Measurements from ENCODE around the gene NECAB3. TPM values are rescaled to one million over a fixed set of nuclear protein-coding genes. Genes with fewer than 3 reads are reported as not detected.

Gene NECAB3
- total and polyA plus RNA-seq, 2 donors (not counting 3 experiments of a cell fraction or from before 2014, with no cell fraction given), result 18.1 to 22.4 TPM

DNA sequence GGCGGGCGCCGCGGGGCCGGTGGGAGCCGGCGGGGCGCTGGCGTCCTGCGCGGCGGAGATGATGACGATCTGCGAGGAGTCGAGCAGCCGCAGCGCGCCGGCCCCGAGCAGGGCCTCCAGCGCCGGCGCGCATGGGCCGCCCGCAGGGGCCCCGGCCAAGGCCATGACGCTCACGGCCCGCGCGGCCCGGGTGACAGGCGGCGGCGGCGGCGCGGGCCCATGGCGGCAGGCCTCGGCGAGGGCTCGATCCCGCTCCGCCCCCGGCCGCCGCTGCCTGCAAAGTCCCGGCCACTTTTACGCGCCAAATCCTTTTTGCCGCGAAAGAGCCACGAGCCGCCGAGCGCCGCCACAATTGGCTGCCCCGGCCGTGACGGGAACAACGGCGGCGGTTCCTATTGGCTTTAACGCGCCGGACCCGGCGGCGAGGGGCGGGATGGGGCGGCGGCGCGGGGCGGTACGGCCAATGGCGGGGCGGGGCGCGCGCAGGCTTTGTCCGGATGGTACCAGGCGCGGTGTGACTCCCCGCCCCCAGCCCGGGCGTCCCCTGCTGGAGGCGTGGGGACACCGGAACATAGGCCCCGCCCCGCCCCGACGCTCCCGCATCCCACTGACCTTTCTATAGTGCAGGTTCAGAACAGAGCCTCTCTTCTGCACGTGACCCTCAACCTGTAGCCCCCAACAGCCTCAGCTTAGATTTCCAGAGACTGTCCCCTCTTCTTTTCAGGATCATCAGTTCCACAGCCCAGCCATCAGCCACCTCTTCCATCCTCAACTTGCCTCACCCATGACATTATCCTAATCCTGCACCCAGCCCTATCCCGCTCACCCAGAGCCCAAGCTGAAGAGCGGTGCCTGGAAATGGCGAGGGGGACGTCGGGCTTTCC lies 12.1 kb upstream of the NECAB3 start, which contains the start of gene E2F1:
Gene E2F1, minus strand, starts transcription at position 286 of the 884 bp plus-strand sequence. Its CDS starts 121 bp downstream, at position 165.
- H3K9ac ChIP-seq (replicated peaks; ENCODE audit: extremely low read depth, insufficient read depth, low read length), result peak within 1 kb of the TSS; percentile 68
- no TSS peak for BruUV-seq (replicated peaks)
- peaks cover 26% of the 10 kb centered on the region for H3K79me2 ChIP-seq (ENCODE audit: control insufficient read depth, insufficient read depth, low read length)
- intact Hi-C loops (cut with micrococcal nuclease) (loop anchor here (1.0 to 5.0 kb wide), 4 partner anchors 20 to 125 kb away; partner anchors contain the start of genes ACTL10, CHMP4B and ZNF341), dilution Hi-C loops (cut with MboI; ENCODE audit: extremely low pct_ligation_motif_present, low sequenced_read_pairs) (no loop called here)
- H3K9me1 ChIP-seq (replicated peaks; ENCODE audit: control insufficient read depth, extremely low read depth, insufficient read depth, low read length), result no peaks in the 10 kb centered on the region
- H3K9me3 ChIP-seq (replicated peaks; ENCODE audit: control insufficient read depth, insufficient read depth, low read length), result no peaks in the 10 kb centered on the region
- H3K27me3 ChIP-seq (ENCODE audit: control insufficient read depth in 2 of 2, insufficient read depth in 2 of 2, low read length in 2 of 2), result no peaks in the 10 kb centered on the region
- ChIA-PET POLR2A (no interaction called here), CTCF (interaction anchor here (1.0 to 1.5 kb wide), 3 partner anchors 18 to 101 kb away, joined by 3 to 7 read pairs (median 4); no protein-coding TSS in a partner anchor)
- H2AFZ ChIP-seq (ENCODE audit: low read depth, low read length), result peak within 1 kb of the TSS; percentile 89
- H3K36me3 ChIP-seq (ENCODE audit: control insufficient read depth in 2 of 2, extremely low read depth in 1 of 2, insufficient read depth in 2 of 2, low read length in 2 of 2), result no peaks in the 10 kb centered on the region
- peak within 1 kb of the TSS; percentile 70 for H3K4me2 ChIP-seq (ENCODE audit: insufficient read depth, low read length)
- TF ChIP-seq POLR2AphosphoS5 (IDR thresholded peaks at IDR 0.05; ENCODE audit: insufficient read depth, low read depth, low read length) (peak; percentile 31), MYC (IDR thresholded peaks at IDR 0.05; ENCODE audit: low read depth, low read length) (no peak), POLR2A (IDR thresholded peaks at IDR 0.05; ENCODE audit: low read depth, low read length) (no peak), GATA2 (IDR thresholded peaks at IDR 0.05; ENCODE audit: insufficient read depth, insufficient read length, low read depth, low read length) (no peak)
- TF ChIP-seq, protein P1, sequence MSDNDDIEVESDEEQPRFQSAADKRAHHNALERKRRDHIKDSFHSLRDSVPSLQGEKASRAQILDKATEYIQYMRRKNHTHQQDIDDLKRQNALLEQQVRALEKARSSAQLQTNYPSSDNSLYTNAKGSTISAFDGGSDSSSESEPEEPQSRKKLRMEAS (IDR thresholded peaks at IDR 0.05; ENCODE audit: insufficient read depth, insufficient read length), result no peak
- TF ChIP-seq, protein P2, sequence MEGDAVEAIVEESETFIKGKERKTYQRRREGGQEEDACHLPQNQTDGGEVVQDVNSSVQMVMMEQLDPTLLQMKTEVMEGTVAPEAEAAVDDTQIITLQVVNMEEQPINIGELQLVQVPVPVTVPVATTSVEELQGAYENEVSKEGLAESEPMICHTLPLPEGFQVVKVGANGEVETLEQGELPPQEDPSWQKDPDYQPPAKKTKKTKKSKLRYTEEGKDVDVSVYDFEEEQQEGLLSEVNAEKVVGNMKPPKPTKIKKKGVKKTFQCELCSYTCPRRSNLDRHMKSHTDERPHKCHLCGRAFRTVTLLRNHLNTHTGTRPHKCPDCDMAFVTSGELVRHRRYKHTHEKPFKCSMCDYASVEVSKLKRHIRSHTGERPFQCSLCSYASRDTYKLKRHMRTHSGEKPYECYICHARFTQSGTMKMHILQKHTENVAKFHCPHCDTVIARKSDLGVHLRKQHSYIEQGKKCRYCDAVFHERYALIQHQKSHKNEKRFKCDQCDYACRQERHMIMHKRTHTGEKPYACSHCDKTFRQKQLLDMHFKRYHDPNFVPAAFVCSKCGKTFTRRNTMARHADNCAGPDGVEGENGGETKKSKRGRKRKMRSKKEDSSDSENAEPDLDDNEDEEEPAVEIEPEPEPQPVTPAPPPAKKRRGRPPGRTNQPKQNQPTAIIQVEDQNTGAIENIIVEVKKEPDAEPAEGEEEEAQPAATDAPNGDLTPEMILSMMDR (IDR thresholded peaks at IDR 0.05; ENCODE audit: extremely low read depth in 1 of 2, insufficient read depth in 1 of 2, low read depth in 1 of 2, low read length in 2 of 2), result peak in 1 of 2 donors; percentile 30
- H3K27ac ChIP-seq (ENCODE audit: insufficient read depth, low read depth, low read length), result peak within 1 kb of the TSS; percentile 15
- peak; percentile 95 for DNase-seq (ENCODE audit: low read depth, low spot score)
- peak; percentile 92 for FAIRE-seq
- peaks cover 36% of the 10 kb centered on the region for H3K4me1 ChIP-seq (ENCODE audit: control insufficient read depth, extremely low read depth, insufficient read depth, low read length)
- peak within 1 kb of the TSS; percentile 4 to 50 (median 11) for H3K4me3 ChIP-seq (replicated peaks in 1 of 3; ENCODE audit: insufficient read depth in 1 of 3, low read depth in 1 of 3, low read length in 3 of 3)
- H4K20me1 ChIP-seq (replicated peaks; ENCODE audit: control insufficient read depth, extremely low read depth, insufficient read depth, low read length), result no peaks in the 10 kb centered on the region

All from endothelial cell of umbilical vein (primary cell).